Ovary (tissue), 3 donors: ENCODE data around the gene HPS5.
A peak's percentile ranks its signal among the peaks of the same experiment; 100 is the strongest.

ENCODE experiments used
- POLR2A ChIP-seq: fragments of 450-650 bp; IDR thresholded peaks from one replicate; pipeline ENCODE4 v1.6.1; 2017; ENCODE audit warnings: antibody characterized with exemption, mild to moderate bottlenecking, moderate library complexity
- TF ChIP-seq, protein P1 (sequence below), 3 donors: fragments of 450-650 bp in 2 of 3; fragments of 200-600 bp in 1 of 3; IDR thresholded peaks; one replicate each; pipeline versions ENCODE4 v1.5.1 to v1.8.0; 2016 to 2022; ENCODE audit warnings: antibody characterized with exemption in 3 of 3, mild to moderate bottlenecking in 1 of 3
- donor health status: DM: no; HTN: no; CAD: no.

DNA sequence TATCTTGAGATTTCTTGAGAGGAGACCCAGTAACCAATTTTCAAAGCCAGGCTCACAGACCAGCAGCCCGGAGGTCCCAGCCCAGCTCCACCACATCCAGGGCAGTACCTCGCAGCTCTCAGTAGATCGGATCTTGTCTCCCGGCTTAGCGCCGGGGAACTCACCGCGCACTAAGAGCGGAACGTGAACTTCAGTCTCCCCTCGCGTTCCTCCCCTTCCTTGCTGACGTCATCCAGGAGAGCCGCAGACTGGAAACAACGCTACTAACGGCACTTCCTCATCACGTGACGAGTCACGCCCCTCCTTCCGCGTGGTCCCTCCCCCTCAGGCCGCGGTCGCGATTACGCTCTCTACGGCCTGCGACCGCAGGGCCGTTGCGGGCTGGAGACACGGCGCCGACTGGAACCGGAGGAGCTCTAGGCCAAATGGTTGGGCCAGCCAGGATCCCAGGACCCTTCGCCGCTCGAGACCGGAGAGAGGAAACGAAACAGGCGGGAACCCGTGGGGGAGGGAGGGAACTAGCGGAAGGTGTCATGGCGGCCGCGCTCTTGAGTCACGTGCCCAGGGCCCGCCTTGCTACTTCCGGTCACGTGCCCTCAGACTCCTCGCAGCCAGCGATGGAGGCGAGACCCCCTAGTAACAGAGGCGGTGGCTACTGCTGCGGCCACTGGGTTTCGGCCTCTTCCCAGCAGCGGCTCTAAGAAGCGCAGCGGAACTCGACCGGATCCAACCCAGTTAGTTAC, at the start of gene HPS5, which contains the start of gene GTF2H1:
- TF ChIP-seq, protein P1, sequence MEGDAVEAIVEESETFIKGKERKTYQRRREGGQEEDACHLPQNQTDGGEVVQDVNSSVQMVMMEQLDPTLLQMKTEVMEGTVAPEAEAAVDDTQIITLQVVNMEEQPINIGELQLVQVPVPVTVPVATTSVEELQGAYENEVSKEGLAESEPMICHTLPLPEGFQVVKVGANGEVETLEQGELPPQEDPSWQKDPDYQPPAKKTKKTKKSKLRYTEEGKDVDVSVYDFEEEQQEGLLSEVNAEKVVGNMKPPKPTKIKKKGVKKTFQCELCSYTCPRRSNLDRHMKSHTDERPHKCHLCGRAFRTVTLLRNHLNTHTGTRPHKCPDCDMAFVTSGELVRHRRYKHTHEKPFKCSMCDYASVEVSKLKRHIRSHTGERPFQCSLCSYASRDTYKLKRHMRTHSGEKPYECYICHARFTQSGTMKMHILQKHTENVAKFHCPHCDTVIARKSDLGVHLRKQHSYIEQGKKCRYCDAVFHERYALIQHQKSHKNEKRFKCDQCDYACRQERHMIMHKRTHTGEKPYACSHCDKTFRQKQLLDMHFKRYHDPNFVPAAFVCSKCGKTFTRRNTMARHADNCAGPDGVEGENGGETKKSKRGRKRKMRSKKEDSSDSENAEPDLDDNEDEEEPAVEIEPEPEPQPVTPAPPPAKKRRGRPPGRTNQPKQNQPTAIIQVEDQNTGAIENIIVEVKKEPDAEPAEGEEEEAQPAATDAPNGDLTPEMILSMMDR (IDR thresholded peaks at IDR 0.05), result no peak
- peak; percentile 90 for TF ChIP-seq POLR2A
